Astrocyte (in vitro differentiated cells and primary cell): ENCODE measurements around the gene MFSD6.

Experiments
- CTCF ChIP-seq: IDR thresholded peaks from 2 replicates; pipeline ENCODE4 v1.5.1; 2011; ENCODE audit warnings: low read depth, mild to moderate bottlenecking, inconsistent platforms, low read length, moderate library complexity; ENCODE audit not compliant: insufficient read depth
- EZH2 ChIP-seq: IDR thresholded peaks from 2 replicates; pipeline ENCODE4 v1.6.1; 2012; ENCODE audit warnings: mild to moderate bottlenecking, low read length, inconsistent platforms; ENCODE audit not compliant: insufficient read depth

DNA sequence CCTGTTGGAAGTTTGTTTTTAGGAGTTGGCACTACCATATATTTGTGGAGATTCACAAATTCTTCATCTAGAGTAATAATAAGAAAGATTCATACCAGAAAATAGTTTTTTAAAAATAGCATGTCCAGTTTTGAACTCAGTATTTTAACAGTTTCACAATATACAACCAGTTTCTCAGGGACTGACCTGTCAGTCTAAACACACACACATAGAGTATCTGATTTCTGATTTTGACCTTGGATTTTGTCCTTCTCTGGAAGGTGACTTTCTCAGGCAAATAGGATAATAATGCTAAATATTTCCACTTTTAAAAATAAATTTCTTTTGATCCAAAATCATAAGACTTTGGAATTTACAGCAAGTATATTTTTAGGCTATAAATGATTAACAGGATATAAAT lies 32.0 kb downstream of the MFSD6 start:
- no peak for TF ChIP-seq CTCF
- no peak for TF ChIP-seq EZH2
